Central memory CD4-positive, alpha-beta T cell (primary cell): ENCODE data around the gene PHF1.
A peak's percentile ranks its signal among the peaks of the same experiment; 100 is the strongest.

Source experiments
- DNase-seq: peaks from one replicate; pipeline ENCODE4 v3.0.0; 2022

PHF1 gene

DNA sequence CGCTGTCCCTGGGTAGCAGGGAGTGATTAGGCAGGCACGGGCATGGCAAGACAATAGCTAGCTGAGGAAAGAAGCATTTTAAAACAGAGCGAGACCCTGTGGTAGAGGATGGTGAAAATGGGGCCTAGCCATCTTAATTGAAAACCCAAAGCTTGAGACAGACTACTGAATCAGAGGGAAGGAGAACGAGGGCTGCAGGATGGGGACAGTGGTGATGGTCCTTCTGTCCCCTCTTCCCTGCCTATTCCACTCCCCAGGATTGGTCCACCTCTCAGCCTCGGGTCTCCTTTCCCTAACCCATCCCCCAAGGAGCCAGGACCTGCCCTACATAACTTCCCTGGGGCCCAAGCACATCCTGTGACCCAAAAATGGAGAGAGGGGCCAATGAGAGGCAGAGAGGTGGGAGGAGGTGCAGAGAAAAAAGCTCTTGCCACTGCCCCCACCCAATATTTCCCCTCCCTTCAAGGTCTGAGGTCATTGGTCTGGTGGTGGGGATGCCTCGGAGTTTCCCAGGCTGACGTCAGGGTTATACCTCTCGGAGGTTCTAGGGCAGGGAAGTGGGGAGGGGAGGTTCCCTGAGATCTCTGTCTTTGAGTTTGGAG is 8.0 kb downstream of the PHF1 start:
- peak; percentile 80 for DNase-seq

DNA sequence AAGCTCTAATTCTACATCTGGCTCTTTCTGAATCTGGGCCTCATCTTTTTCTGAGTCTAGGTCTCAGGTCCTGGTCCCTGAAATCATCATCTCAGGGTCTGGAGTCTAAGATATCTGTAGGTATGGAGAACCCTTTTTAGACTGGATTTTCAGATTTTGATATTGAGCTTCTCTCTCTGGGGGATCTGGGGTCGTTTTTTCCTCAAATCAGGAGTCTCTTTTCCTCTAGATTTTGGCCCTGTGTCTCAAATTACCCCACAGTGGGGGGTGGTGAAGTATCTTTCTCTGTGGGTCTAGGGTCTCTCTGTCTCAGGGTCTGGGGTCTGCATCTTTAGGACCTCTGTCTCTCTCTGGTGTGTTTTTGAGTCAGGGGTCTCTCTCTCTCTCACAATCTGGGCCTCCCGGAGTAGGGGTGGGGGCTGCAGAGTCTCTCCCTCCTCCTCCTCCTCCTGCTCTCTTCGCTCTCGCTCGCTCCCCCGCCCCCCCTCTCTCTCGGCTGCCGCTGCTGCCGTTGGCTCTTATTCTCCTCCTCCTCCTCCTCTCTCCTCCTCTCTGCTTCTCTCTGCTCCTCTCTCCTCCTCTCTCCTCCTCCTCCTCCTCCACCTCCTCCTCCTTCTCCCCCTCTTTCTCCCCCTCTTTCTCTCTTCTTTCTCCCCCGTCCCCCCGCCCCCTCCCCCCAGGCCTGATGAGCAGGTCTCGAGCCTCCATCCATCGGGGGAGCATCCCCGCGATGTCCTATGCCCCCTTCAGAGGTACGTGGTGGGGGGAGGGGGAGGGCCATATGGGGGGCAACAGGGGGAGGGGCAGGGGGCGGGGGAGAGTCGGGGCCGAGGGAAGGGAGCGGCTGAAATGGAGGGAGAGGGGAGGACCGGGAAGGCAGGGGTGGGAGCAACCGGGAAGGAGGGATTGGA is 9.0 kb downstream of the PHF1 start, which contains the start of gene SYNGAP1:
Gene SYNGAP1, plus strand, starts transcription at position 486 of the 911 bp plus-strand sequence. Its CDS starts 200 bp downstream, at position 686.
- DNase-seq = no peak

- no peak for DNase-seq
These were observed 9.9 kb downstream of the PHF1 start for GRCh38 chr6:33420491-33421343.

DNA sequence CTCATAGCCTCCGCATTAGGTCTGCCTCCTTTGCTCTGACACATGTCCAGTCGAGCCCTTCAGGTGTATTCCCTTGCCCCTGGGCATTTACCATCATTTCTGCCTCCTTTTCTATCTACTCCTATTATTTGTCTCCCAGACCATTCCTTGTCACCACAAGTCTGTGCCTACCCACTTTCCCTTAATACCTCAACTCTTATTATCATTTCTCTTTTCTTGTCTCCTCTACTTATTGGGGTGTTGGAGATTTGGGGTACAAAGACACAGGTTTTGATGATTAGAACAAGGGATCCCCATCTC is 10.5 kb downstream of the PHF1 start:
- no peak for DNase-seq

DNA sequence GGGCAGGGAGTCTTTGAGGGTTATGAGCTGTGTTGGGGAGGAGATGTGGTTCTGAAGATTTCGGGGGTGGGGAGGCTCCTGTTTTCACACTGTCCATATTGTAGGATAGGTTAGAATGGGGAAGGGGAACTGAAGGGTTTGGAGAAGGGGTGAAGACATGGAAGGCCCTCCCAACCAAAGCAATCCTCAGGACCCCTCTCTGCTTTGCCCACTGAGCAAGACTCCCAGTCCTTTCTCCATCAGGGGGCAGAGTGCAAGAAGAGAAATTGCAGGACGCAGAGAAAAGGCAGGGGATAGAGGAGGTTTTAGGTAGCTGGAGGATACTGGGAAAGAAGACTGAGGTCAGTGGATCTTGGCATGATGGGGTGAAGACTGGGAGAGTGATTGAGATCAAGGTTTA is 13.0 kb downstream of the PHF1 start:
- DNase-seq = no peak

DNA sequence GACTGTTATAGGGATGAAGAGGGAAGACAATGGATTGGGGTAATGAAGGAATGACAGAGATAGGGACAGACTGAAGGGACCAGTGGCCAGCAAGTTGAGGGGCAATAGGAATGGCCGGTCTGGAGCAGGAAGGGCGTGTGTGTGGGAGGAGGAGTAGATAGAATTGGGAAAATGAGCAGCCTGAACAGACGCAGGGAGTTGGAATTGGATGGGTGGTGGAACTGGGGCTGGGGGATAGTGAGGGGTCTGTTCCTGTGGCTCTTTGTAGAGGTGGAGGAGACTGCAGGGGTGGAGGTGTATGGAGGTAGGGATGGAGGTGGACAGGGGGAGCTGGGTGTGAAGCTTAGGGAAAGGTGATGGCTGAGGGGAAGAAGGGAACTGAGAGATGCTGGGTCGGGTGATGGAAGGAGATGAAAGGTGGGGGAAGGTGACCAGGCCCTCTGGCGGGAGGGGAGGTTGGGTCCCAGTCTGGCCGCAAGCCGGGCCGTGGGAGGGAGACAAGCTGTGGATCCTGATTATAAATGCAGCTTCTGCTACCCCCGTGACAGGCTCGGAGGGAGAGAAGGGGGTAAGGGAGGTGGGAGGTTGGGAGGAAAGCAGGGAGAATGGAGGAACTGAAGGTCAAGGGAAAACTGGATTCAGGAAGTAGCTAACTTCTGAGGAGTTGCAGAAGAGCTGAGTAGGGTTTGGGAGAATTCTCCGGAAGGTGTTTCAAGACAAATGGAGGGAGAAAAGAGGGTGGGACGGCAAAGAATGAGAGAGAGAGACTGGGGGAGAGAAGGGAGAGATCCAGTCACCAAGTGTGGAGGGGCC is 14.2 kb downstream of the PHF1 start:
- DNase-seq = no peak

DNA sequence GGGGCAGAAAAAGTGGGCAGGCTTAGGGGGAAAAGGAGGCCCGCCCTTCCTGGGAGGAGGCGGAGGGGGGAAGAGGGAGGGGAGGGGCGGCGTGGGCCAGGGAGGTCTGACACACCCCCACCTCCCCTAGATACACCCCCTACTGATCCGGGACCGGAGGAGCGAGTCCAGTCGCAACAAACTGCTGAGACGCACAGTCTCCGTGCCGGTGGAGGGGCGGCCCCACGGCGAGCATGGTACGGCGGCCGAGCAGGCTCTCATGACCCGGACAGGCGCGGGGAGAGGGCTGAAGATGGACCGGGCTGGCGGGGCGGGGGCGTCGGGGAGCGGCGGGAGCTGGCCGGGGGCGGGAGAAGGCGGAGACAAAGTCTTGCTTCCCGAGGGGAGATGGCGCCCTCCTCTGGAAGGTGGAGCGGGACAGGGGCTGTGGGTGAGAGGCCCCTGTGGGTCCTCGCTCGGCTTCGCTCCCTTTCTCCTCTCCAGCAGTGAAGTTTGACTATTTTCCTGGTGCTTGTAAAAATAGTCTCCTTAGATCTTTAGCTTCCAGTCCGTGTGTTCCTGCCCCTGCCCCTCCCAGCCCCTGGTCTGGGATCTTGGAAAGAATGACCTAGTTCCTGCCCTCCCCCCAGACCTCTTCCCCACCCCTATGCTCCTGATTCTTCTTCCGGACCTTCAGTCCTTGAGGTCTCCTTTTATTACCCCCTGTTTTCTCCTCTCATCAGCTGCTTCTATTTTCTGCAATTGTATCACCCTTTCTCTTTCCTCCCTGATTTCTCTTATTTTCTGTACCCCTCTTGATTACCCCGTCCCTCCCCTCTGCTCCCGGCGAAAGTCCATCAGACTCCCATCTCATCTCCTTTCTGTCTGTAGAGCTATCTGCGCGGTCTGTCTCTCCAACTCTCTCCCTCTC is 15.1 kb downstream of the PHF1 start:
- DNase-seq = peak; percentile 79

- DNase-seq = peak; percentile 56
These were observed 16.0 kb downstream of the PHF1 start for GRCh38 chr6:33426590-33427511.

DNA sequence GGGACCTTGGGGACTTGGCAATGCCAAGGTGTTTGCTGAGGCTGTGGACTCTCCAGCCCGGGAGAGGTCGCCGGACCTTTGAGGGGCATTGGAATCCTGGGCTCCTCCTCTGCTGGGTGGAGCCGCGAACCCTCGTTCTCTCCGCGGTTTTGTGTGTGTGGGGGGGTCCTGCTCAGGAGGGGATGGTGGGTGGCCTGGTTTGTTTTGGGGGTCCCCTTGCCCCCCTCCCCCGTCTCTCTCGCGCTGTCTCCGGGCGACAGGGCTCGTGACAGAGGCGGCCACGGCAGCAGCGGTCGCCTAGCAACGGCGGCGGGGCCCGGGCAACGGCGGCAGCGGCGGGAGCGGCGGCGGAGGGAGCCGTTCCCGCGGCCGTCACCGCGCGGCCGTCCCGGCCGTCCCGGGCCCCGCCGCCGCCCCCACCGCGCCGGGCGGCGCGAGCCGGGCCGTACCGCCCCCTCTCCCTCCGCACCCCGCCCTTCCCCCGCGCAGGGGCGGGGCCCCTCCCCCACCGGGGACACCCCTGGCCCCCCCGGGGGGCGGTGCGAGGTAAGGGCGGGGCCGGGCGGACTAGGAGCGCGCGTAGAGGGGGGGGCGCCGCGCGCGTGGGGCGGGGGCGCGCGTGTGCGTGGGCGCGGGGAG is 16.9 kb downstream of the PHF1 start:
- DNase-seq = peak; percentile 62

DNA sequence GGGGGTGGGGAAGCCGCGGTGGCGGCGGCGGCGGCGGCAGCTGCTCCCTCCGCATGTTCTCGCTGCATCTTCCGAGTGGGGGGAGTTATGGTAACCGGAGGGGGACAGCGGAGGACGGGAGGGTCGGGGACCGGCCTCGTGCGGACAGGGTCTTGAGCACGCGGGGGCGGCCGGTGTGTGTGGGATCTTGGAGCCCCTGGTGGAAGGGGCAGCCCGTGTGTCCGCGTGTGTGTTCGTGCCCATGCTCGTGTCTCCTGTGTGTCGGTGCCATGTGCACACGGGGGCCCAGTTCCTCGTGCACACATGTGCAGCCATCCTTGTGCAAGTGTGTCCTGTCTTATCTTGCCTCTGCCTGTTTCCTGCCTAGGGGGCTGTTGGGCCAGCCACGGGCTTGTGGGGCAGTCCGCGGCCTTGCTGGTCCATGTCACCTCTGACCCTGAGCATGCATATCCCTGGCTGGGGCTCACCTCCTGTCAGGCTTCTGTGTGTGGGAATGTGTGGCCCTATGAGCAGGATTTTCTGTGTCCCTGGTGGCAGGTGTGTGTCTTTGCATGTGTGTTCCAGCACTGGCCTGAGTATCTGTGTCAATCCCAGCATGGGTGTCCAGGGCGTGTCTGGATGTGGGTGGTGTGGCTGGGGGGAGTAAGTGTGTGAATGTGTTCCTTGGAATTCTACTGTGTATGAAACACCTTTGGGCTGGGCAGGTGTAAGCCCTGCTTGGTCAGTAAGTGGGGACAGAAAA is 17.6 kb downstream of the PHF1 start:
- DNase-seq = peak; percentile 45

DNA sequence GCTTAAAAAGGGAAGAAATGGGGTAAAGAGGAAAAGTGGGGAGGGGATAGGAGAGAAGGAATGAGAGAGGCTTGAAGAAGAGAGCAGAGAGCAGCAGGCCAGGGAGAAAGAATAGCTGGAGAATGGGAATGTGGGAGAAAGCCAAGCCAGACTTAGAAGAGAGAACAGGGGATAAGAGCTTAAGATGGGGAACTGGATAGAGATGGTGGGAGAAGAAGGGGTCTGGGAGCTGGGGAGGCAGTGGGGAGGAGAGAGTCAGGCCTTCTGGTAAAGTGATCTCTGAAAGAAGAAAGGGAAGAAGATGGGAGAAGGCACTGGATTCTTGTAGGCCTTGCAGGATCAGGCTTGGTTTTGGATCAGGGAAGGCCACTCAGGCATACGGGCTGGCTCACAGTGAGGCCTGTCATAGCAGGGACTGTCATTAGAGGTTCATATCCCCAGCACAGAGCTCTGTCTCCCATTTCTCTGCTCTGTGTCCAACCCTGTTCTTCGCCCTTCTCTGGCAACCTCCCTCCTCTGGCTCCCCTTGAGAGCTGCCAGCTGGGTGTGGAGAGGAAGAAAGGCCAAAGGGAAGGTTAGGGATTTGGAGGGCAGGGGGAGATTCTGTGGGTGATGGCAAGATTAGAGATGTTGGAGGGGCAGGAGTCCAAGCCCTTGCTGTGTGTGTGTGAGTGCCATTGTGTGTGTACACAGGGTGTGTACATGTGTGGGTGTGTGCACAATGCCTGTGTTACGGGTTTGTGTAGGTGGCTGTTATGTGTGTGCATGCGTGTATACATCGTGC is 18.3 kb downstream of the PHF1 start:
- DNase-seq = no peak

DNA sequence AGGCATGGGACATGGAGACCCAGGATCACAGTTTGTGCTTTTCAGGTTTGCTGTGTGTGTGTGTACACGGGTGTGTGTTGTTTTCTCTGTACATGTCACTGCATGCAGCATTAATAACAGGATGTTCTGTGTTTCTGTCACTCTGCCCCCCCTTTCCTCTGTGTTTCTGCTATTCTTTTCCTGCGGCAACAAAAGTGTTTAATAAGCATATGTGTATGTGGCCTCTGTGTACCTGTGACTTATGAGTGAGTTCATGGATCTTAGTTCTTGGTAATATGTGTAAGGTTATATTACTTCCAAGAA is 18.9 kb downstream of the PHF1 start:
- peak; percentile 42 for DNase-seq

DNA sequence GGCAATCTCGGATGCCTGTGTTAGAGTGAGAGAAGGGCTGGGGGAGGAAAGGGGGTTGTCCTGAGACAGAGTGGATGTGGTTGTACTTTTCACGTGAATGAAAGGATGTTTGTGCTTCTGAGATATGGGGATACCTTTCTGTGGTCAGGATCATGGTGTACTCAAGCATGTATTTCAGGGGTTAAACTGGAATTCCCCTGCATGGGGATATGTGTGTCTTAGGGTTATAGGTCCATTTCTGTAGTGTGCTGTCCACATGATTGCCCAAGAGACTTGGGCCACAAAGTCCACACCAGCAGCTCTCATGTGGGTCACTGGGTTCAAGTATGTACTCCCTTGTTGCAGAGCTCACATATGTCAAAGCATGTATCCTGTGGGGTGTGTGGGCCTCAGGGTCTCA is 19.5 kb downstream of the PHF1 start:
- no peak for DNase-seq

DNA sequence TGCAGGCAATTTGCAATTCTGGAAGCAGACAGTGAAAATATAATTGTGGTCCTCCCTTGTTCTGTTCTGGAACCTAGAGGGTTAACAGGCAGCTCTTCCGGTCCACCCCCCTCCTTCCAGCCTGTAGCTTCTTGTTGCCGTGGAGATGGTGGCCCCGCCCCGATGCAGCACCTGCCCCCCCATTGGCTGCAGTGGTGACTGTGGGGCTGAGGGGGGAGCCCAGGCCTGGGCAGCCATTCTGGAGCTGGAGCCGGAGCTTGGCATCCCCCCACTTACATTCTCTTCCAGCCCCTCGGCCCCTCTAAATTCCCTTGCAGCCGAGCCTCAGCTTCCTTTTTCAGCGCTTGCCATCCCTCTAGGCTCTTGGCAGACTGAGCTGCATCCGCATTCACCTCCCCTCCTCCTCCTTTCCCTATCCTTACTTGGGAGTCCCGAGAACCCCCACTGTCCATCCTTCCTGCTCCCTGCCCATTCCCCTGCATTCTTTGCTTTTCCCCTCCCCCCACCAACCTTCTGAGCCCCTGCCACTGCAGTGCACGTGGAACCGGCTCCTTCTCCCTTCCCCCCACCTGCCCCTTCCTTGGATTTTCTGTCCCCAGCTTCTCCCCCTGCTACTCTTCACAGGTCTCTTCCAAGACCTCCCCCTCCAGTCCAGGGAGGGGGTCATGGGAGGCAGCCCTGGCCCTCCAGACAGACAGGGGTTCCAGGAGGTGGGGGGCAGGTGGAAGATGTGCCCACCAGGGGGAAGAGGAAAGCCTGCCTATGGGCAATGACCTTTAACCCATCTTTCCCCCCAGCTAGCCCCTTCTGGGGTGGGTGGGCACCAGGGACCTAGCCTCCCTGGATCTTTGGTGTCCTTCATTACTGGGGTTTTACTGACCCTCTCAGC is 20.4 kb downstream of the PHF1 start:
- DNase-seq = peak; percentile 81

DNA sequence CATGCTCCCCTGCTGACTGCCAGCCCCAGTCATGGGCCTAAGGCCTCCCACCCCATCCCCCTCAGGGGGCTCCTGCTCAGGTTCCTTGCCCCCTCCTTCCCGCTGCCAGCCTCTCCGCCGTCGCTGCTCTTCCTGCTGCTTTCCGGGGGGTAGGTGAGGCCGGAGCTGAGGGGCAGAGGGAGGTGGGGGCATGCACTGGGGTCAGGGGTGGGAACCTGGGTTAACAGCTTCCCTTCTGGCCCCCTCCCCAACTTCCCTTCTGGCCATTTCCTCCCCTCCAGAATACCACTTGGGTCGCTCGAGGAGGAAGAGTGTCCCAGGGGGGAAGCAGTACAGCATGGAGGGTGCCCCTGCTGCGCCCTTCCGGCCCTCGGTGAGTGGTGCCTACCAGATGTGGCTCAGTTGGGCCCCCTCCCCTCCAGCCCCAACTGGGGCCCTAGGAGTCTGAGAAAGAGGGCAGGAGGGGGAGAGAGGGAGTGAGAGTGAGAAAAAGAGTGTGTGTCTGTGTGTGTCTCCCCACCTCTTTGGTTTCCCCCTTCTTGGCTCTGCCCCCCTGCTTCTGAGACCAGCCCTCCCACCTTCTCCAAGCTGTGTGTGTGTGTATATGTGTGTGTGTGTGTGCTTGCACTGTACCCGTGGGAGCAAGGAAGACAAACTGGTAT is 21.2 kb downstream of the PHF1 start:
- no peak for DNase-seq

- DNase-seq = no peak
These were observed 21.7 kb downstream of the PHF1 start for GRCh38 chr6:33432546-33432945.
